Esophagus muscularis mucosa (tissue), 4 donors: ENCODE results near the gene CDC42EP3. TPM values are rescaled to one million over a fixed set of nuclear protein-coding genes. Genes with fewer than 3 reads are reported as not detected.

Experiments
- DNase-seq: peaks from one replicate; pipeline ENCODE4 v3.0.0-alpha.2; 2017; ENCODE audit errors: extremely low spot score
- H3K27ac ChIP-seq, 4 donors: fragments of 200-600 bp; sonication (generic); replicated peaks in 1 of 4; 1 replicate in 3 of 4; 2 replicates in 1 of 4; pipeline ENCODE4 v1.5.1; 2016 to 2019; ENCODE audit warnings: mild to moderate bottlenecking in 1 of 4
- H3K27me3 ChIP-seq, 4 donors: fragments of 200-600 bp; sonication (generic); one replicate each; pipeline versions ENCODE4 v1.5.1 to v1.6.0; 2016 to 2019
- H3K36me3 ChIP-seq, 4 donors: fragments of 200-600 bp; sonication (generic); one replicate each; pipeline ENCODE4 v1.5.1; 2016 to 2019
- H3K4me1 ChIP-seq, 4 donors: fragments of 200-600 bp; sonication (generic); one replicate each; pipeline ENCODE4 v1.5.1; 2016 to 2019
- H3K4me3 ChIP-seq, 4 donors: fragments of 200-600 bp; sonication (generic); 1 replicate in 2 of 4; 2 replicates in 2 of 4; pipeline ENCODE4 v1.5.1; 2016 to 2019; ENCODE audit warnings: mild to moderate bottlenecking in 4 of 4, moderate library complexity in 1 of 4
- H3K9me3 ChIP-seq, 4 donors: fragments of 200-600 bp; sonication (generic); 1 replicate in 3 of 4; 2 replicates in 1 of 4; pipeline ENCODE4 v1.5.1; 2016 to 2019
- CTCF ChIP-seq, 3 experiments: fragments of 200-600 bp in 2 of 3; fragments of 450-650 bp in 1 of 3; sonication (generic) in 2 of 3; IDR thresholded peaks; one replicate each; pipeline ENCODE4 v1.5.1; 2017 to 2019; ENCODE audit warnings: antibody characterized with exemption in 3 of 3, mild to moderate bottlenecking in 2 of 3, moderate library complexity in 1 of 3
- EP300 ChIP-seq: sonication (generic); formaldehyde crosslinking; IDR thresholded peaks from one replicate; pipeline ENCODE4 v1.6.1; 2017; ENCODE audit warnings: antibody characterized with exemption
- POLR2A ChIP-seq: fragments of 450-650 bp; IDR thresholded peaks from one replicate; pipeline ENCODE4 v1.6.1; 2017; ENCODE audit warnings: antibody characterized with exemption, moderate library complexity, mild to moderate bottlenecking, low read depth
- POLR2AphosphoS5 ChIP-seq, 2 donors: sonication (generic); formaldehyde crosslinking; IDR thresholded peaks; one replicate each; pipeline ENCODE4 v1.6.1; 2017; ENCODE audit warnings: antibody characterized with exemption in 2 of 2
- WGBS: methylation state at CpG from one replicate; pipeline ENCODE4 v1.1.5; 2018; 5-methylcytosine and 5-hydroxymethylcytosine counted together
- intact Hi-C: fragments of 100-400 bp; cut with DNase I; formaldehyde crosslinking; loops from one replicate; pipeline ENCODE4 v1.15.1; 2023
- total RNA-seq, 4 donors: library from RNA; depleted of rRNA; stranded (reverse); fragments of >200 nt; gene quantifications; one replicate each; pipeline versions ENCODE4 v1.1.0 to v1.2.1, GENCODE V29; 2016

Gene CDC42EP3
- total RNA-seq, 4 donors from 2014 or later = 67.7 to 217 (median 112) TPM

GRCh38 chr2:37602040-37602439, 69.4 kb downstream of the CDC42EP3 start:
- DNase-seq = no peak
- 78% methylated on average over 2 of the region's 2 CpGs for WGBS
- Histone ChIP-seq H3K4me3 (no peak overlapping the region), H3K36me3 (no peaks in the 10 kb centered on the region), H3K27me3 (no peaks in the 10 kb centered on the region), H3K27ac (no peak overlapping the region), H3K9me3 (peaks cover 0 to 9% (median 3%) of the 10 kb centered on the region in 4 donors), H3K4me1 (no peaks in the 10 kb centered on the region)
- intact Hi-C loops = no loop called here
- TF ChIP-seq POLR2A (no peak), EP300 (no peak), CTCF (IDR thresholded peaks at IDR 0.05) (no peak), POLR2AphosphoS5 (IDR thresholded peaks at IDR 0.05) (no peak)

- H3K36me3 ChIP-seq = no peaks in the 10 kb centered on the region
- TF ChIP-seq CTCF (IDR thresholded peaks at IDR 0.05) (no peak), POLR2AphosphoS5 (IDR thresholded peaks at IDR 0.05) (no peak), POLR2A (no peak), EP300 (no peak)
- peaks cover 0 to 9% (median 3%) of the 10 kb centered on the region in 4 donors for H3K9me3 ChIP-seq
- no peak for DNase-seq
- no peaks in the 10 kb centered on the region for H3K27me3 ChIP-seq
- intact Hi-C loops = no loop called here
- WGBS = 69% methylated on average over 1 of the region's 1 CpG
- no peak overlapping the region for H3K27ac ChIP-seq
- no peak overlapping the region for H3K4me3 ChIP-seq
- no peaks in the 10 kb centered on the region for H3K4me1 ChIP-seq
Measured at GRCh38 chr2:37601569-37601968, 69.9 kb downstream of the CDC42EP3 start.

GRCh38 chr2:37600735-37601134, 70.7 kb downstream of the CDC42EP3 start:
- H3K9me3 ChIP-seq = peaks cover 0 to under 1% (median 0%) of the 10 kb centered on the region in 4 donors
- intact Hi-C loops = no loop called here
- H3K4me1 ChIP-seq = no peaks in the 10 kb centered on the region
- no peak for DNase-seq
- 84% methylated on average over 1 of the region's 1 CpG for WGBS
- H3K27ac ChIP-seq = no peak overlapping the region
- no peaks in the 10 kb centered on the region for H3K36me3 ChIP-seq
- no peaks in the 10 kb centered on the region for H3K27me3 ChIP-seq
- no peak overlapping the region for H3K4me3 ChIP-seq
- TF ChIP-seq CTCF (IDR thresholded peaks at IDR 0.05) (no peak), POLR2AphosphoS5 (IDR thresholded peaks at IDR 0.05) (no peak), POLR2A (no peak), EP300 (no peak)

GRCh38 chr2:37599688-37600525, 71.5 kb downstream of the CDC42EP3 start:
- 95% methylated on average over 15 of the region's 17 CpGs for WGBS

More at GRCh38 chr2:37599688-37600525, 71.5 kb downstream of the CDC42EP3 start:
- DNase-seq = no peak
- Histone ChIP-seq H3K4me3 (no peak overlapping the region), H3K36me3 (no peaks in the 10 kb centered on the region), H3K4me1 (no peaks in the 10 kb centered on the region), H3K27ac (no peak overlapping the region), H3K27me3 (no peaks in the 10 kb centered on the region), H3K9me3 (no peaks in the 10 kb centered on the region)
- TF ChIP-seq POLR2A (no peak), EP300 (no peak), CTCF (IDR thresholded peaks at IDR 0.05) (no peak), POLR2AphosphoS5 (IDR thresholded peaks at IDR 0.05) (no peak)
- intact Hi-C loops = no loop called here
